Middle frontal gyrus (tissue), 1 donor: ENCODE data around the gene ZIC3.
"Not testable (repeated sequence)": the region's sequence is repeated elsewhere in the genome, so short reads cannot be mapped to it uniquely, and the experiment has no call there.

Experiments used
- DNase-seq: peaks from one replicate; pipeline ENCODE4 v3.0.0-alpha.2; 2015; ENCODE audit warnings: low spot score; ENCODE audit errors: extremely low spot score

Gene ZIC3

DNA sequence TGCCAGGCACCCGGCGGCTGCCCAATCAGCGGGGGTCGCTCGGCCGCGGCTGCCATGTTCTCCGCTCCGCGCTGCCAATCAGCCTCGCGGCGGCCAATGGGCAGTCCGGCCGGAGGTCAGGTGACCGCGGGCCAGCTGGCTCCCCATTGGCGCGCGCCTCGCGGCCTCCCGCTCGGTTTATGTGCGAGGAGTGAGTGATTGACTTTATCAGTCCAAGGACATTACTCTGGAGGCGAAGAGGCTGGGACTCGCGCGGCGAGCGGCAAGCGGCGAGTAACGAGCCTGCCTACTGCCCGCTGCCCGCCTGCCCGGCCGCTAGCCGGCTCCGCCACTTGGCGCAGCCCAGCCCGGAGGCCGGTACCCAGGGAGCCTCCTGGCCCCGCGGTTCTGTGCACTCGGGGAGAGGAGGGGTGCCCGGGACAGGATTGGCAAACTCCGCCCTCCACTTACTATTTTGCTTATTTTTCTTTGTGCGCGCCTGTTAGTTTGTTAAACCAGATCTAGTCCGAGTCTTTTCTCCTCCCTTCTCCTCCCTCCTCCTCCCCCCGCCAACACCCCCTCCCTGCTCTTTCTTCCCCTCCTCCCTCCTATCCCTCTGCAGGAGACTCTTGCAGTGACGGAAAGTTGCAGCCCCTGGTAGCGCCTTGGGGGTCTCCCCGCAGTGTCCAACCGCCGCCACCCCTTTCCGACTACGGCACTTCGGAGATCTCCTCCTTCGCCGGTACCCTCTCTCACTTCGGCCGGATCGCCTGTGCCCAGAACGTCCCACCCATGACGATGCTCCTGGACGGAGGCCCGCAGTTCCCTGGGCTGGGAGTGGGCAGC is at the start of gene ZIC3:
ZIC3 (plus strand) TSS at position 207 of the 825 bp plus-strand sequence; CDS start at position 772, 565 bp downstream.
- peak; percentile 16 for DNase-seq

DNA sequence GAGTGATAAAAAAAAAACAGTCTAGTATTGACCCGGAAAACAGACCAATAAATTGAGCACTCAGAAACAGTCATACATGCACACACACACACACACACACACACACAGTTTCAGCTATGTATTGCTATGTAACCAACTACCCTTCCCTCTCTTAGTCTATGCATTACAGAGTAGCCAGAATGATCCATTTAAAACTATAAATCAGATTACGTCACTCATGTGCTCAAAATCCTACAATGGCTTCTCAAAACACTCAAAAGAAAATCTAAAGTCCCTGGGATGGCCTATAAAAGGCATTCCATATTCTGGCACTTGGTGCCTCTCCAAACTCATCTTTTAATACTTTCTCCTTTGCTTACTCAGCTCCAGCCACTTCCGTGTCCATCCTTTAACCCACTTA is 46.5 kb upstream of the ZIC3 start:
- DNase-seq, result no peak

DNA sequence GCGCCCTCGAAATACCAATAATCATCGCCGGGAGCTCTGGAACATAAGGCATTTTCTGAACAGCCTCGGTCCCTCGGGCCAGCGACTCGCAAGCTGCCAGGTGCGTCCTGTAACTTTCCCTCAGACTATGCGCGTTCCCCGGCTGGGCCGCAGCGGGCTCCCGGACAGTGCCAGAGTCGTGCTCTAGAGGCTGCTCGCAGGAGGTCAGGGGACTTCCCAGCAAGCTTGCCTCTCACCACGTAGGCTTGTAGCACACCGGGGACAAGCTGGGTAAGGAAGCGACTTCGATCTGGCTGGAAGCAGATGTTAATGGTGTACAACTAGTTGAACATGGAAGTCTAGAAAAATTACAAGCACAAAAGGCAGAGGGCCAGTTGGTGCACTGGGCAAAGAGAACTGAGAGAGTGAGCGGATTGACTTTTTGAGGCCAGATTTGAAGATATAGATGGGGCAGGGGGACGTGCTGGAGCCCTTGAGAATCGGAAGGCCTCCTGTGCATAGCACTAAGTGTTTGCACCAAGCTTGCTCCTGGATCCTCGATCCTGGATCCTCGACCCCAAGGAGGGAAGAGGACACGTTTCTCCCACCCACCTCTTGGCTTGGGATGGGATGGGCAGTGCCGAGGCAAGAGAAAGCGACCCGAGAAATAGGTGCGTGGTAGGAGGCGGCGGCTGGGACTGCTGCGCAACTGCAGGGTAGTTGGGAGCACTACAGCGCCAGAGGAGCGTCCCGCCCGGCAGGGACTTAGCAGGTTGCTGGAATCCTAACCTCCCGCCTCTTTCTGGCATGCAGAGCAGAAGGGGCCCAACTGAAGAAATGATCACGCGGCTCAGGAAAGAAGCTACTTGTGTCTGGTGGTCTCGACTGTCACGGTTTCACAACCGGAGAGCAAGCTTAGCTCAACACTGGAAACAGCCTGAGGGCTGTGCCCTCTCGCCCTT is 19.9 kb upstream of the ZIC3 start:
- no peak for DNase-seq

DNA sequence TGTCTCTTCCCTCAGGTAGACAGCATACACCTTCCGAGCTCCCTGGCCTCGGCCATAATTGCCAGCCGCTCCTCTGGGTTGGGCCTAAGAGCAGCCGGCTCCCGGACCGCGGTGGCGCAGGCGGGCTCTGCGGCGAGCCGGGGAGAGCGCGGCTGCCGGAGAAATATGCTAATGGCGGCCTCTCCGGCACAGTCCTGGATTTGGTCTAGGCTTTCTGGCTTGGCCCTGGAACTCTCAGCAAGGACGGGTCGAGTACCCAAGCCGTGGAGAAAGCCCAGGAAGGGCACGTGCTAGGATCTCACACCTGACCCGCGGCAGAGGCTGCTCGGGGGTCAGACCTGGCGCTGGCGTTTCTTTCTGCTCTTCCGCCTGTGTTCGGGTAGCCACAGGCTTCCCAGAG is 18.6 kb upstream of the ZIC3 start:
- no peak for DNase-seq

DNA sequence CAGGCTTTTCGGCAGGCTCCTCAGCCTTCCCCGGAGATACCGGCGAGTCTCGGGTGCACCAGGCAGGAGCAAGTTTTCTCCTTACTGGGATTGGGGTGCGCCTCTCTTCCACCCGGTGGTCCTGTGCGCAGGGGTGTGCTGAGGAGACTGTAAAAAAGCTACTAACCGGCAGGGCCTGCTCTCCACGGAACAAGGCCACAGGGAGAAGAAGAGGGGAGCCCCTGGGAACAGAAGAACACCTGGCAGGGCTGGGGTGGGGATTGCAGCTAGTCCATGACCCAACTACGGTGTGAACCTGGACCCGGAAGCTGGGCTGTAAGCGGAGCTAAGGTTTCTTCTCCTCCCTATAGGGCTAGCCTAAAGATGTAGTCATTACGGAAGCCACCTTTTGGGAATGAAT is 17.7 kb upstream of the ZIC3 start:
- no peak for DNase-seq

DNA sequence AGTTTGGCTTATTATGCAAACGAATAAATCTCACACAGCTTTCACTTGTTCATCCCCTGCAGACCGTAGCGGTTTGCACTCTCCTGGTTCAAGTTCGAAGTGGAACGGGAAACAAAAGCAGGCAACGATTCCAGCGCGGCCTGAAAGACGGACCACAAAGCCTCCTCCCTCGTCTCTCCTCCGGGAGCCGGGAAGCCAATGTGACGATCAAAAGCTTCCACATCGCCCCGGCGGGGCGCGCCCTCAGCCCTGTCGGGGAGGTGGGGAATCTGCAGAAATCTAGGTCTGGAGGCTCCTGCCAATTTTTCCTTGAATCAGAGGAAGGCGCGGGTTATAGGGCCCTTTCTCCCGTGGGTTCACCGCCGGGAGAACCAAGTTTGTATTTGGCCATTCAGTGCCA is 16.9 kb upstream of the ZIC3 start:
- DNase-seq, result no peak

DNA sequence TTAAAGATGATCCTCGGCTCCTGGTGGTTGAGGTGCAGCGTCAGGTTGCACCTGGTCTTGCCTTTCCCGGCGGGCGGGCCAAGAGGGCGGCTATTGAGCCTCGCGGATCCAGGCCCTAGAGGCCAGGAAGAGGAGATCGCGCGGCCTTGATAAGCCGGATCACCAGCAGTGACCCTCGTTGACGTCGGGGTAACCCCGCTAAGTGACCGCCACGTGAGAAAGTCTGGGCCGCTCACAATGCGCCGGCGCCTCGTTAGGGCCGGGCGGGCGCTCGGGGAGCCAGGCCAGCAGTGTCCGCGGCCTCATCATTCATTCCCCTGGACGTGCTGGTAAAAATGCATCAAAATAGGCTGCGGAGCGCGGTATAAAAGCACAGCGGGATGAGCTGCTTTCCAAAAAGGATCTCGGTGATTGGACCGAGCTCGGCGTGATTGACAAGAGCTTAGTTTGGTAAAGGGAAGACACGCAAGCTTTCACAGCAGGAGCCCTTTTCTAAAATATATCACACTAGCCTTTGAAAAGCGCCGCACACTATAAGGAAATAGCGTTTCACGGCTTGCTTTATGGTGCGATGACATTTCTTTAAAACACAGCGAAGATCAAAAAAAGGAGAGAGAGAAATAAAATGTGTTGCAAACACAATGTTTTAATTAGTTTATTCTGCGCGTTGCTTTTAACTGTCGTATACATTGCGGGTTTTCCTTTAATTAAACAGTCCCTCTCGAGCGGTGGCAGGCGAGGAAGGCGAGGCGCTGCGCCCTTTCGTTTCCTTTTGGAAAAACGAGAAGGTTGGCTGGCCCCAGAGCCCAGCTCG is 15.9 kb upstream of the ZIC3 start:
- DNase-seq, result no peak

DNA sequence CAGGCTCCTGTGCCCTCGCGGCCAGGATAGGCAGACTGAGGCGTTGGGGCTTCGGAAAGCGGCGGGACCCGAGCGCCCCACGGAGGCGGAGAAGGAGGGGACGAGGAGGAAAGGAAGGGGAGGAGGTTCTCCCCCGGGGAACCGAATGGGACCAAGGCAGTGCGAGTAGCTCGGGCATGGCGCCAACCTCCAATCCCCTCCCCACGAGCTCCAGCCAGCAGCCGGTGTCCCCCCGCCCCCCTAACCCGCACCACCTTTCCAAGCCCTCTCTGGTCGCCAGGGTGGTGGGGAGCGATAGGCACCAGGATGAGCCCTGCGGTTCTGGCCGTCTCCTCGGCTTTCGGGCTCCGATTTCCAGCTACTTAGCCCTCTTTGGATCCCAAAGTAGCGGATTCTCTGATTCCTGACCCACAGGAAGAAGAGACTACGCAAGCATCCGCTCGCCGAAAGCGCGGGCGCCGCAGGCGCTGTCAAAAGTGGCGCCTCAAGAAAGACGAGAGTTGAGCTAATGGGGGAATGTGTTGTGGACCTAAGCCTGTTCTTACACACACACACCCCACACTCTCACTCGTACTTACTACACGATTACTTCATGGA is 15.2 kb upstream of the ZIC3 start:
- DNase-seq, result no peak

DNA sequence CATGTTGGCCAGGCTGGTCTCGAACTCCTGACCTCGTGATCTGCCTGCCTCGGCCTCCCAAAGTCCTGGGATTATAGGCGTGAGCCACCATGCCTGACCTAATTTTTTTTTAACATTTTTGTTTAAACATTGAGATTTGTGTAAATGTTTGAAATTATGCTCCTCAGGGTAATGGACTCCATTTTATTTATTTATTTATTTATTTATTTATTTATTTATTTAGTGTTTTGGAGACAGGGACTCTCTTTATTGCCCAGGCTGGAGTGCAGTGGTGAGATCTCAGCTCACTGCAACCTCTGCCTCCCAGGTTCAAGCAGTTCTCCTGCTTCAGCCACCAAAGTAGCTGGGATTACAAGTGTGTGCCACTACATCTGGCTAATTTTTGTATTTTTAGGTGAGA is 13.8 kb upstream of the ZIC3 start:
- DNase-seq, result not testable (repeated sequence)

DNA sequence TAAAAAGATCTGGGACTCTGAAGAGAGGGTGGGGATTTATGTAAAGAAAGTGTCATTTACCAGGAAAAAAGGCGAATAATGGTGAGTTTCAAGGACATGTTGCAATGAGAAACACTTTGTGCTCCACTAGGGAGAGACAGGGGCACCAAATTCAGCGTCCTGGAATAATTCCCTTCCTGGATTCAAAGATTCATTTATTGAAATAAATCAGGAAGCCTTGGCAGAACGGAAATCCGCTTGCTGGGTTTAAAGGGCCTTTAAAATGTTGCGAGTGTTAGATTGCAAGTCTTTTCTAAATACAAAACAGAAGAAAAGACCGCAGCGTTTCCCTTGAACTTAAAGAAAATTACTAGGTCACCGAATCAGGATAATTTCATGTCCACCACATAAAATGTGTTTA is 3.8 kb upstream of the ZIC3 start:
- no peak for DNase-seq

DNA sequence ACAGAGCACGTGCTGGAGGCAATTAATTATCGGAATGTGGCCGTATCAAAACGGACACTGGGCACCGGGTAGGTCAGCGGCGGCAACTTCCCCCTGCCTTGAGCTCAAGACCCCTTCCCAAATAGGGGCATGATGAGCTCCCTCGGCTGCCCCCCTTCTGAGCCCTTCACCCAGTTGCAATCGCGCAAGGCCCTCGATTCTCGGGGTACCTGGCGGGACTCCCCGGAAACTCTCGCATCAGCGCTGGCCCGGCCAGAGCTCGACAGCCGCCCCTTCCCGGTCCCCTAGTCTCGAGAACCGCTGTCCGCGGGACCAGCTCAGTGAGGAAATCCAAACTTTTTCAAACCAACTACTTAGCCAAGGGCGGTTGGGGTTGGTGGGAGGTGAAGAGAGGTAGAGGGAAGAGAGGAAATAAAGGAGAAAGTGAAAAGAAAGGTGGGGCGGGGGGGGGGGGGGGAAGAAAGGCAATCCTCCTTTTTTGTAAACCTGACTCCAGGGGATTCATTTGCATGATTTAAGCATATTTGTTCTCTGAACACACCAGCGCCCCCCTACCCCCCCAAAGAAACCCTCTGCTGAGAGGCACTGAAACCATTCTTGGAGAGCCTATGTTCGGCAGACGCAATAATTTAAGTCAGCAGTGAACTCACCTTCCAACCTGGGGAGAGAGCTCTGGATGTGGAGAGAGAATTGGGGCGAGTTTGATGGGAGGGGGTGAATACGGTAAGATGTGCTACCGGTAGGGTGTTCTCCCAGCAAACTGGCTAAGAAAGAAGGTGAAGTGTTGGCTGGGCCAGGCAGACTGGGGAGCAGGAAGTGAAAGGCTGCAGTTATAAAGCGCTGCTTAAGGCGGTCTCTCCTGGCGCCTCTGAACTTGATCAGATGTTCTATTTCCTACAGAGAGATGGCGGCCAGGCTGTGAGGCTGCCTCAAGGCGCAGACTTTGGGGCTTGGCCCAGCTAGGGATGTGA is 2.0 kb upstream of the ZIC3 start:
- no peak for DNase-seq

DNA sequence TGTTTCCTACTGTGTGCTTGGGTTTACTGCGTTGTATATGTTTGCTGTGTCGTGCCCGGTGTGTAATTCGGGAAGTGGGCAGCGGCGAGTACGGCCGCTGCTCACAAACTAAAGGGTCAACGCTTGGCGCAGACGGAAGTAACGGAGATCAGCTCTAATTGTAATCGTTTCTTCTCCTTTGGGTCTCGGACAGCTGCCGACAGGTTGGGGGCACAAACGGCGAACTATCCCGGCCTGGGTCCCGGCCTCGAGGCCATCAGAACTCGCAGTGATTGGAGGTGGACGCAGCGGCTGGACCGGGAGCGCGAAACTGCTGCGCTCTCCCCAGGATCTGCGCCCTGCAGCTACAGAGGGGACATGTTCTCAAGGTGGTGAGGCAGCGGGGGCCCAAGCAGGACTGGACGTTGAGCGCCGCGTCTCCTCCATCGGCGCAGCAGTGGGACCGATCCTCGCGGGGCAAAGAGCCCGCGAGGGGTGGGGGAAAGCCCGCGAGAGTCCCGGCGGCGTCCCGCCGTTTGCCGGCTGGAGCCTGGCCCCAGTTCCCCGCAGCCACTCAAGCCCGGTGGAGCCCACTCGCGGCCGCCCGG is 516 bp upstream of the ZIC3 start:
- DNase-seq, result no peak

DNA sequence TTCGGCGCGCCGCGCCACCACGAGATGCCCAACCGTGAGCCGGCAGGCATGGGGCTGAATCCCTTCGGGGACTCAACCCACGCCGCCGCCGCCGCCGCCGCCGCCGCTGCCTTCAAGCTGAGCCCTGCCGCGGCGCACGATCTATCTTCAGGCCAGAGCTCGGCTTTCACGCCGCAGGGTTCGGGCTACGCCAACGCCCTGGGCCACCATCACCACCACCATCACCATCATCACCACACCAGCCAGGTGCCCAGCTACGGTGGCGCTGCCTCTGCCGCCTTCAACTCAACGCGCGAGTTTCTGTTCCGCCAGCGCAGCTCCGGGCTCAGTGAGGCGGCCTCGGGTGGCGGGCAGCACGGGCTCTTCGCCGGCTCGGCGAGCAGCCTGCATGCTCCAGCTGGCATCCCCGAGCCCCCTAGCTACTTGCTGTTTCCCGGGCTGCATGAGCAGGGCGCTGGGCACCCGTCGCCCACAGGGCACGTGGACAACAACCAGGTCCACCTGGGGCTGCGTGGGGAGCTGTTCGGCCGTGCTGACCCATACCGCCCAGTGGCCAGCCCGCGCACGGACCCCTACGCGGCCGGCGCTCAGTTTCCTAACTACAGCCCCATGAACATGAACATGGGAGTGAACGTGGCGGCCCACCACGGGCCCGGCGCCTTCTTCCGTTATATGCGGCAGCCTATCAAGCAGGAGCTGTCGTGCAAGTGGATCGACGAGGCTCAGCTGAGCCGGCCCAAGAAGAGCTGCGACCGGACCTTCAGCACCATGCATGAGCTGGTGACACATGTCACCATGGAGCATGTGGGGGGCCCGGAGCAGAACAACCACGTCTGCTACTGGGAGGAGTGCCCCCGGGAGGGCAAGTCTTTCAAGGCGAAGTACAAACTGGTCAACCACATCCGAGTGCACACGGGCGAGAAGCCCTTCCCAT is 1.1 kb downstream of the ZIC3 start:
- no peak for DNase-seq

DNA sequence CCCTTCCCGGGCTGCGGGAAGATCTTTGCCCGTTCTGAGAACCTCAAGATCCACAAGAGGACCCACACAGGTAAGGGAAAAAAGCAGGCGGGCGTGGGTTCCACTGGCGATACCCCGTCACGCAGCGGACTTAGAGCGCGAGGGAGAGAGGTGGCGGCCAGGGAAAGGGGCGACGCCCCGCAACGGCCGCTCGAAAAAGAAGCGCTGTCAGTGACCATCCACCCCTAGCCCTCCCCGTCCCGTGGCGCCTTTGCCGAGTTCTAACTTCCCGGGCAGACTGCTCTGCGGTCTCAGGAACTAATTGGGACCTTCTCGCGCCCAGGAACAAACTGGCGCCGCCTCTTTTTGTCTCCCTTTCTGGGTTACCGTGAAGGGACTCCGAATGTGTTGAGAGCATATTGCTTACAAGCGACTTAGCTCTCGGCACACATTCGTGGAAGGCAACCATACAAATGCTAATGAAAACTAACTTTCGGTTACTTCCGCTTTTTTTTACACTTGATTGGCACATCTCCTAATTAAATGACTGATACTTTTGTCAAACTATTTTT is 1.8 kb downstream of the ZIC3 start:
- no peak for DNase-seq

DNA sequence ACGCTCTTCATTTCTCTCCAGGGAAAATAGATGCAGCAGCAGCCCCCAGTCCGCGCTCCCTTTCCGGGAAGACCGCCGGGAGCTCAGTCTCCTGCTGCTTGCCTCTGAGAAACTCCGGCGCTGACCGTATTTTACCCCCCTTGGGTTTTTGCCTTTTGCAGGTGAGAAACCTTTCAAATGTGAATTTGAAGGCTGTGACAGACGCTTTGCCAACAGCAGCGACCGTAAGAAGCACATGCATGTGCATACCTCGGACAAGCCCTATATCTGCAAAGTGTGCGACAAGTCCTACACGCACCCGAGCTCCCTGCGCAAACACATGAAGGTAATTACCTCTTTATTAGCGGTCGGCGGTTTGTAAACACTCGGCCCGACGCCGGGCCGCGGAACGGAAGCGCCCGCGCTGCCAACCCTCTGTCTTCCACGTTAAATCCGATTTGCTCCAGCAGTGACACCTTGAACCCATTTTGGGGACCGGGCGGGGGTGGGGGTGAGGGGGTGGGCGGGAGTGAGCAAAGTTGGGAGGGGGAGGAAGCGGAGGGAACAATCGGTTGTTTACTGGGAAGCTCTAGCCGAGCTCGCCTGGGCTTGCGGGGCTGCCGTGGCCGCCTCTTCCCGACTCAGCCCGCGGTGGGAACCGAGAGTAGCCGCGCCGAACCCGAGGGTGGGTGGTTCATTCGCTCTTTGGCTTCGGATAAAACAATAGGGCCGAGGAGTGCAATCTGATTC is 3.0 kb downstream of the ZIC3 start:
- DNase-seq, result no peak

DNA sequence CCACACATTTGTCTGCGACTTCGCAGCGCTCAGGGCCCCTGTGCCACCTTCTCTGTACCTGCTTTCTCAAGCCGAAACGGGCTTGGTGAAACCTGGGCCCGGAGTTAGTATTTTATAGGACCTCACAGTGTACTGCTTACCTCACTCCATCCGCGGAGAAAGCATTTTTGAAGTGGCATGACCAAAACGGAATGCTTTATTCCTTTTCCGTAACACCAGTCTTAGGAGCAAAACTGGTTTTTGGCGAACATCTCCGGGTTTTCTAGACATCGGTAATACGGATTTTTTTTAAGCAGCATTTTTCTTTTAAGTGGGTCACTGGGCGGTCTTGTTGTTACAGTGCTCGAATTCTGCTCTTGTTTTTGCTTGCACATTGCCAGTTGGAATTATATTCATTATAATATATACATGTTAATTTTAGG is 3.6 kb downstream of the ZIC3 start:
- DNase-seq, result no peak

DNA sequence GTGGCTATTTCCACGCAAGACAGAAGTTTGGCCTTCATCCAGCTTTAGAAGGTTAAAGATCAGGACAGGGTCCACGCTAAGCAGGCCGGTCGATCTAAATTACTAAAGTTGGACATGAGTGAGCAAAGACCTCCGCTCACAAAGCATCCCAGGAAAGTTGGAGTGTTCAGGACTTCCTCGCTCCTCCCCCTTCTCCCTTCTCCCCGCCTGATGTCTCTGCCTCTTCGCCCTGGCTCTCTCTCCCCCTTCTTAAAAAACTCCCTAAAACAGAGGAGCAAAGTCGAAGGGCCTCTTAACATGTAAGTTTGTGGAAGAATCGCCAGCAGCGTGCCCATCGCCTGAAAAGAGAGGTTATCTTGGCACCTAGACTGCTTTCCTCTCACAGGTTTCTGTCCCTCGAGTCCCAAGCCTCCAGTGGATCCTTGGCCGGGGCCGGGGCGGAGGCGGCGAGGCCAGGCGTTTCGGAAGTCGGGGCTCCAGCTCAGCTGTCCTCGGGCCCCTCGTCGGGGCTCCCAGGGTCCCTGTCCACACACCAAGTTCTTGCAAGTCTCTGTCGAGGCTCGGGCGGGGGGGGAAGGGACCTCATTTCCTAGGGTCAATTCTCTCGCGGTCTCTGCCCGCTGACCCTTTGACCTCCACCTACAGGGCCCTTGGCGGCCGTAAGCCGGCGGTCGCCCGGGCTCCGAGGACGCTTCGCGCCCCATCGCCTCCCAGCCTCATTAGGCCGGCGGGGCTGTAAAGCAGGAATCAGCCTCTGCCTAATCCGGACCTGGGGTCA is 7.6 kb downstream of the ZIC3 start:
- DNase-seq, result no peak
